LHCN-M2 (cell line): ENCODE measurements around the gene TTF1. TPM values are rescaled to one million over a fixed set of nuclear protein-coding genes. Genes with fewer than 3 reads are reported as not detected.

Source experiments
- DNase-seq: peaks from one replicate; pipeline ENCODE4 v3.0.0-alpha.2; 2012; ENCODE audit warnings: low read depth
- polyA plus RNA-seq: library from polyadenylated mRNA; unstranded; fragments of >200 nt; gene quantifications from one replicate; pipeline ENCODE4 v1.2.1, GENCODE V29; 2012; ENCODE audit warnings: missing spikeins
- total RNA-seq: library from RNA; depleted of rRNA; stranded (reverse); fragments of >200 nt; gene quantifications from 2 replicates; pipeline ENCODE4 v1.2.3, GENCODE V29; 2014; rRNA removed

Gene TTF1
- 15.7 and 15.9 TPM in 2 replicates for total RNA-seq
- 5.8 TPM for polyA plus RNA-seq

- peak; percentile 86 for DNase-seq
Measured at GRCh38 chr9:132406554-132407122, at the start of gene TTF1. TSS of gene TTF1 (minus strand) at chr9:132406840. CDS start at chr9:132402821, 4,019 bp downstream.

GRCh38 chr9:132456241-132456640, 49.6 kb upstream of the TTF1 start:
- no peak for DNase-seq

- no peak for DNase-seq
Measured at GRCh38 chr9:132451276-132451675, 44.6 kb upstream of the TTF1 start.

GRCh38 chr9:132447902-132448301, 41.3 kb upstream of the TTF1 start:
- DNase-seq = no peak

- no peak for DNase-seq
Measured at GRCh38 chr9:132447346-132447745, 40.7 kb upstream of the TTF1 start.

GRCh38 chr9:132446887-132447286, 40.2 kb upstream of the TTF1 start:
- no peak for DNase-seq

GRCh38 chr9:132443951-132444607, 37.4 kb upstream of the TTF1 start:
- no peak for DNase-seq

GRCh38 chr9:132441404-132441803, 34.8 kb upstream of the TTF1 start:
- DNase-seq = no peak

GRCh38 chr9:132440735-132441134, 34.1 kb upstream of the TTF1 start:
- no peak for DNase-seq

GRCh38 chr9:132439153-132439552, 32.5 kb upstream of the TTF1 start:
- DNase-seq = no peak

GRCh38 chr9:132434881-132435280, 28.2 kb upstream of the TTF1 start:
- DNase-seq = no peak

- DNase-seq = no peak
Measured at GRCh38 chr9:132430998-132431397, 24.4 kb upstream of the TTF1 start.

- no peak for DNase-seq
Measured at GRCh38 chr9:132426639-132427414, 20.2 kb upstream of the TTF1 start.

GRCh38 chr9:132425675-132426062, 19.0 kb upstream of the TTF1 start:
- DNase-seq = no peak

GRCh38 chr9:132424857-132425674, 18.4 kb upstream of the TTF1 start:
- no peak for DNase-seq

GRCh38 chr9:132423503-132423902, 16.9 kb upstream of the TTF1 start:
- DNase-seq = no peak

GRCh38 chr9:132422574-132422973, 15.9 kb upstream of the TTF1 start:
- DNase-seq = no peak

GRCh38 chr9:132418726-132419363, 12.2 kb upstream of the TTF1 start:
- DNase-seq = no peak

- DNase-seq = no peak
Measured at GRCh38 chr9:132415181-132415580, 8.5 kb upstream of the TTF1 start.

- DNase-seq = no peak
Measured at GRCh38 chr9:132414731-132415130, 8.1 kb upstream of the TTF1 start.

GRCh38 chr9:132413926-132414325, 7.3 kb upstream of the TTF1 start:
- no peak for DNase-seq
